ENCODE results near the gene CDH13. TPM values are rescaled to one million over a fixed set of nuclear protein-coding genes. Genes with fewer than 3 reads are reported as not detected.

Gene CDH13
- total and polyA plus RNA-seq, 2 of the 8 experiments (the other 6 are each of a cell fraction or from before 2014, with no cell fraction given) = 2.3 to 2.4 TPM

- no peak for TF ChIP-seq ATF2 (IDR thresholded peaks at IDR 0.05; ENCODE audit: low read length)
- no peak for TF ChIP-seq RFX5 (IDR thresholded peaks at IDR 0.05; ENCODE audit: borderline replicate concordance, low read depth, low read length)
Observed at GRCh38 chr16:83158320-83158957, 531.7 kb downstream of the CDH13 start (continued).
